BE2C (cell line): ENCODE results near the gene DENND4B. TPM values are rescaled to one million over a fixed set of nuclear protein-coding genes. Genes with fewer than 3 reads are reported as not detected.

Source experiments
- DNase-seq: peaks from one replicate; pipeline ENCODE4 v3.0.0-alpha.2; 2020
- H3K27me3 ChIP-seq: fragments of 250-450 bp; sonication (Bioruptor Pico); 2 replicates; pipeline ENCODE4 v1.5.1; 2020; ENCODE audit warnings: mild to moderate bottlenecking
- H3K36me3 ChIP-seq: fragments of 250-450 bp; sonication (Bioruptor Pico); 2 replicates; pipeline ENCODE4 v1.5.1; 2020; ENCODE audit warnings: mild to moderate bottlenecking
- H3K4me1 ChIP-seq: fragments of 250-450 bp; sonication (Bioruptor Pico); 2 replicates; pipeline ENCODE4 v1.5.1; 2020
- H3K4me3 ChIP-seq: 2 replicates; pipeline ENCODE4 v1.5.1; 2011; ENCODE audit warnings: low read depth, low read length
- H3K9me3 ChIP-seq: fragments of 250-450 bp; sonication (Bioruptor Pico); 2 replicates; pipeline ENCODE4 v1.5.1; 2020
- polyA plus RNA-seq: library from polyadenylated mRNA; unstranded; fragments of >200 nt; gene quantifications from one replicate; pipeline ENCODE4 v1.2.1, GENCODE V29; 2012; ENCODE audit warnings: low read depth, missing spikeins; ENCODE audit not compliant: insufficient read length, insufficient read depth
- TF ChIP-seq, protein P1 (sequence below): IDR thresholded peaks from 2 replicates; pipeline ENCODE4 v1.5.1; 2012; ENCODE audit warnings: mild to moderate bottlenecking, low read depth, low read length

The DENND4B gene, protein sequence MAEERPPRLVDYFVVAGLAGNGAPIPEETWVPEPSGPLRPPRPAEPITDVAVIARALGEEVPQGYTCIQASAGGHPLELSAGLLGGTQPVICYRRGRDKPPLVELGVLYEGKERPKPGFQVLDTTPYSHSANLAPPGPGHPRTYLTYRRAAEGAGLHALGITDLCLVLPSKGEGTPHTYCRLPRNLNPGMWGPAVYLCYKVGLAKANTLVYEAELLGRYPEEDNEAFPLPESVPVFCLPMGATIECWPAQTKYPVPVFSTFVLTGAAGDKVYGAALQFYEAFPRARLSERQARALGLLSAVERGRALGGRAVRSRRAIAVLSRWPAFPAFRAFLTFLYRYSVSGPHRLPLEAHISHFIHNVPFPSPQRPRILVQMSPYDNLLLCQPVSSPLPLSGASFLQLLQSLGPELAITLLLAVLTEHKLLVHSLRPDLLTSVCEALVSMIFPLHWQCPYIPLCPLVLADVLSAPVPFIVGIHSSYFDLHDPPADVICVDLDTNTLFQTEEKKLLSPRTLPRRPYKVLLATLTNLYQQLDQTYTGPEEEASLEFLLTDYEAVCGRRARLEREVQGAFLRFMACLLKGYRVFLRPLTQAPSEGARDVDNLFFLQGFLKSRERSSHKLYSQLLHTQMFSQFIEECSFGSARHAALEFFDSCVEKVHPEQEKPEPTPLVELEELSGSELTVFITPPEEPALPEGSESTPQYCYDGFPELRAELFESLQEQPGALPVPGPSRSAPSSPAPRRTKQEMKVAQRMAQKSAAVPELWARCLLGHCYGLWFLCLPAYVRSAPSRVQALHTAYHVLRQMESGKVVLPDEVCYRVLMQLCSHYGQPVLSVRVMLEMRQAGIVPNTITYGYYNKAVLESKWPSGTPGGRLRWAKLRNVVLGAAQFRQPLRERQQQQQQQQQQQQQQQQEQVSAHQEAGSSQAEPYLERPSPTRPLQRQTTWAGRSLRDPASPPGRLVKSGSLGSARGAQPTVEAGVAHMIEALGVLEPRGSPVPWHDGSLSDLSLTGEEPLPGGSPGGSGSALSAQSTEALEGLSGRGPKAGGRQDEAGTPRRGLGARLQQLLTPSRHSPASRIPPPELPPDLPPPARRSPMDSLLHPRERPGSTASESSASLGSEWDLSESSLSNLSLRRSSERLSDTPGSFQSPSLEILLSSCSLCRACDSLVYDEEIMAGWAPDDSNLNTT (N-terminal part only)
- polyA plus RNA-seq: 167 TPM

DNA sequence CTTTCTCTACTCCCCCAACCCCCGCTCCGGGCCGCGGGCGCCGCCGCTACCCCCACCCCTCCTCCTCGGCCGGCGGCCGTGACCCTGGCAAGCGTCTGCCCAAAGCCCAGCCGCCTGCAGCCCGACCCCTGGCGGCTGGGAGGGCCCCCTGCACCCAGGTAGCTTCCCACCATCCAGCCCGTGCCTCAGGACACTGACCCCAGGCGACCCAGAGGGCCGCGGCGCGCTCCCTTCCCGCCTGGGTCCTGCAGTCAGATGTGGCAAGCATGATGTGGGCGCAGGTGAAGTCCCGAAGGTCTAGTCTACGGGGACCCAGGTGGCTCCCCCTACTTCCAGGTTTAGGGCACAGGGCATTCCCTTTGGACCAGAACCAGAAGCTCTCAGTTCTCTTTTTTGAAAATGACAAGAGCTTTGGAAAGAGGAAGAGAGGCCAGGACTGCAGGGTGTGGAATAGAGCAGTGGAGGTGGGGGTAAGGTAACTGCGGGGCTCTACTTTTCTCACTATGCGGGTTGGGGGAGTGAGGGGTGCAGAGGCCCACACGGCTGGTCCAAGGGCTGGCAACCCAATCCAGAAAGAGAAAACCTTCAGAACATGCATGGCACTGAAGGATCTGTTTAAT lies at the start of gene DENND4B:
Gene DENND4B (minus strand): TSS at position 97 of the 620 bp plus-strand sequence. CDS start 2,344 bp downstream, outside the sequence.
- Histone ChIP-seq H3K4me3 (peak within 1 kb of the TSS; percentile 81), H3K27me3 (no peaks in the 10 kb centered on the region), H3K4me1 (no peaks in the 10 kb centered on the region), H3K36me3 (peaks cover 14% of the 10 kb centered on the region), H3K9me3 (no peaks in the 10 kb centered on the region)
- DNase-seq: peak; percentile 89
- TF ChIP-seq, protein P1, sequence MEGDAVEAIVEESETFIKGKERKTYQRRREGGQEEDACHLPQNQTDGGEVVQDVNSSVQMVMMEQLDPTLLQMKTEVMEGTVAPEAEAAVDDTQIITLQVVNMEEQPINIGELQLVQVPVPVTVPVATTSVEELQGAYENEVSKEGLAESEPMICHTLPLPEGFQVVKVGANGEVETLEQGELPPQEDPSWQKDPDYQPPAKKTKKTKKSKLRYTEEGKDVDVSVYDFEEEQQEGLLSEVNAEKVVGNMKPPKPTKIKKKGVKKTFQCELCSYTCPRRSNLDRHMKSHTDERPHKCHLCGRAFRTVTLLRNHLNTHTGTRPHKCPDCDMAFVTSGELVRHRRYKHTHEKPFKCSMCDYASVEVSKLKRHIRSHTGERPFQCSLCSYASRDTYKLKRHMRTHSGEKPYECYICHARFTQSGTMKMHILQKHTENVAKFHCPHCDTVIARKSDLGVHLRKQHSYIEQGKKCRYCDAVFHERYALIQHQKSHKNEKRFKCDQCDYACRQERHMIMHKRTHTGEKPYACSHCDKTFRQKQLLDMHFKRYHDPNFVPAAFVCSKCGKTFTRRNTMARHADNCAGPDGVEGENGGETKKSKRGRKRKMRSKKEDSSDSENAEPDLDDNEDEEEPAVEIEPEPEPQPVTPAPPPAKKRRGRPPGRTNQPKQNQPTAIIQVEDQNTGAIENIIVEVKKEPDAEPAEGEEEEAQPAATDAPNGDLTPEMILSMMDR: peak; percentile 82

DNA sequence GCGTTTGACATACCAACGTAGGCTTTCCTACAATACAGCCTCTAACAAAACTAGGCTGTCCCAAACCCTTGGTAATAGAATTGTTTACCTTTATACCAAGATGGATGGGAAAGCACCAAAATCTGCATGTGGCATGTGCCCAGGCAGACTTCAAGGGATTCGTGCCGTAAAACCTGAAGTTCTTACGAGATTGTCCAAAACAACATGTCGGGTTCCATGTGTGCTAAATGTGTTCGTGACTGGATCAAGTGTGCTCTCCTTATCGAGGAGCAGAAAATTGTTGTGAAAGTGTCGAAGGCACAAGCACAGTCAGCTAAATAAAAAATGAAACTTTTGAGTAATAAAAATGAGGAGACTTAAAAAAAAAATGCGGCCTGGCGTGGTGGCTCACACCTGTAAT lies 49.1 kb upstream of the DENND4B start:
- TF ChIP-seq, protein P1: no peak
- H3K9me3 ChIP-seq: no peaks in the 10 kb centered on the region
- peaks cover 38% of the 10 kb centered on the region for H3K36me3 ChIP-seq
- DNase-seq: no peak
- no peaks in the 10 kb centered on the region; the same call in 1 of the 2 replicates for H3K27me3 ChIP-seq
- no peak overlapping the region for H3K4me3 ChIP-seq
- H3K4me1 ChIP-seq: peaks cover 3% of the 10 kb centered on the region

DNA sequence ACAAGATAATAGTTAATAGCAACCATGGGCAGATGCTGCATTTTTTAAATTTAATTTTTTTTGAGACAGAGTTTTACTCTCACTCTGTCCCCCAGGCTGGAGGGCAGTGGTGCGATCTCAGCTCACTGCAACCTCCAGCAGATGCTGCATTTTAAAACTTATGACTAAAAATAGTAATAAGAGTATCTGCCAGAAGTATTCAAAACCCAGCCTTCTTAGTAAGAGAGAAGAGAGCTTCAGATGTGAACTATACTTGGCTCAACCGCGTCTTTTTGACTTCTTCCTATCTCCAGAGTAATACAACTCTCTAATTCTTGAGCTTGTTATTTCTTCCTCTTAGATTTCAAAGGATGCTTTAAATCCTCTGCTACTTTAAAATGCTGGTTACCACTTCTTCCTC lies 48.7 kb upstream of the DENND4B start:
- H3K36me3 ChIP-seq: peaks cover 38% of the 10 kb centered on the region
- DNase-seq: no peak
- H3K4me3 ChIP-seq: no peak overlapping the region
- H3K9me3 ChIP-seq: no peaks in the 10 kb centered on the region
- H3K27me3 ChIP-seq: no peaks in the 10 kb centered on the region
- TF ChIP-seq, protein P1: no peak
- peaks cover 3% of the 10 kb centered on the region for H3K4me1 ChIP-seq

DNA sequence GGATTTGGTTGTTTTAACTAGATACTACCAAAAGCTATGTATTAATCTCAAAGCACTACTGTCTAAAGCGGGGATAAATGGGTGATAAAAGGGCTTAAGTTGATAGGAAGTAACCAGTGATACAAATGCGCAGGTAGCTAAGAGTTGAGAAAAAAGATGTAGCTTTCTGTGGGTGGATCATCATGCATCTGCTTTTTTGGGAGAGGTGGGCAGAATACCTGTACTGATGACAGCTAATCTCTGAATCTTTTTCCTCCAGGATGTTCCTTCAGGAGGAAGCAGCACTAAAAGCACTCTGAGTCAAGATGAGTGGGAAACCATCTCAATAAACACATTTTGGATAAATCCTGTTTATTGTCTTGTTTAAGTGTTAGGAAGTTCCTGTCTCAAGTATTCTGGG lies 45.3 kb upstream of the DENND4B start:
- Histone ChIP-seq H3K4me3 (peak overlapping the region; percentile 98), H3K36me3 (peaks cover 38% of the 10 kb centered on the region), H3K27me3 (no peaks in the 10 kb centered on the region), H3K4me1 (peaks cover 6% of the 10 kb centered on the region), H3K9me3 (no peaks in the 10 kb centered on the region)
- DNase-seq: no peak
- TF ChIP-seq, protein P1: no peak

DNA sequence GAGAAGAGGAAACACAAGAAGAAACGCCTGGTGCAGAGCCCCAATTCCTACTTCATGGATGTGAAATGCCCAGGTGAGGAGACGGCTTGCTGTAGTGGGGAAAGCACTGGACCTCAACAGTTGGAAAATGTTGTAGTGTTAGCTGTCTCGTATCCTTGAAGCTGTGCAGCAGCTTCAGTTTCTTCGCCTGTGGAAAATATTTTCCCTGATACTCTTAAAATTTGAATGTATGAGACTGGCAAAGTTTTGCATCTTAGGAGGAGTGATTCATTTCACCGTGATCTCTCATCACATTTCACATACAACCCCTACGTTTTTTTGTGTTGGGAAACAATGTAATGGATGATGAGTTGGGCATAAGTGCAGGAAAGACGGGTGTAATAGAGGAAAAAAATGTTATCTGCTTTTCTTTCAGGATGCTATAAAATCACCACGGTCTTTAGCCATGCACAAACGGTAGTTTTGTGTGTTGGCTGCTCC lies 44.7 kb upstream of the DENND4B start:
- Histone ChIP-seq H3K9me3 (no peaks in the 10 kb centered on the region), H3K4me1 (peaks cover 6% of the 10 kb centered on the region), H3K27me3 (no peaks in the 10 kb centered on the region), H3K4me3 (peak overlapping the region; percentile 98), H3K36me3 (peaks cover 38% of the 10 kb centered on the region)
- no peak for DNase-seq
- TF ChIP-seq, protein P1: no peak
